ENCODE data around the gene ZNF224.

DNA sequence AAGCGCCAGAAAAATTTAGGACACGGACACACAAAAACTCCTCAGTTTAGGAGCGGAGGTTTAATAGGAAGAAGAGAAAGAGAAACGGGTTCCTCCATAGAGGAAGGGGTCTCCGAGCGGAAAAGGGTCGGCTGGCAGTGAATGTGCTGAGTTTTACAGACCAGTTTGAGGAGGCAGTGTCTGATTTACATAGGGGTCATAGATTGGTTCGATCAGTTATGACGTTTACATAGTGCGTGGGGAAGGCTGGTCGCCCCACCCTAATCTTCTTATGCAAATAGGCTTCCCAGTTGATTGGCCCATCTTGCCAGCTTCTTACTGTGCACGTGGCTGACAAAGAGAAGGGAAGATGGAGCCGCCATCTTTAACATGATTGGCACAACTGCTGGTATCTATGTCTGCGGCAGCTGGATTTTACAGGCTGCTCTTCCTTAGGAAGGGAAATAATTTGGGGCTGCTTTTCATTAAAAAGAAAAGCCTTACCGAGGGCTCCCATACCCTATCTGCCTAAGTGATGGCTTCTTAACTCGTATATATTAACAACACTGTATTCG, 17.8 kb downstream of the ZNF224 start:
- TF ChIP-seq, protein P1, sequence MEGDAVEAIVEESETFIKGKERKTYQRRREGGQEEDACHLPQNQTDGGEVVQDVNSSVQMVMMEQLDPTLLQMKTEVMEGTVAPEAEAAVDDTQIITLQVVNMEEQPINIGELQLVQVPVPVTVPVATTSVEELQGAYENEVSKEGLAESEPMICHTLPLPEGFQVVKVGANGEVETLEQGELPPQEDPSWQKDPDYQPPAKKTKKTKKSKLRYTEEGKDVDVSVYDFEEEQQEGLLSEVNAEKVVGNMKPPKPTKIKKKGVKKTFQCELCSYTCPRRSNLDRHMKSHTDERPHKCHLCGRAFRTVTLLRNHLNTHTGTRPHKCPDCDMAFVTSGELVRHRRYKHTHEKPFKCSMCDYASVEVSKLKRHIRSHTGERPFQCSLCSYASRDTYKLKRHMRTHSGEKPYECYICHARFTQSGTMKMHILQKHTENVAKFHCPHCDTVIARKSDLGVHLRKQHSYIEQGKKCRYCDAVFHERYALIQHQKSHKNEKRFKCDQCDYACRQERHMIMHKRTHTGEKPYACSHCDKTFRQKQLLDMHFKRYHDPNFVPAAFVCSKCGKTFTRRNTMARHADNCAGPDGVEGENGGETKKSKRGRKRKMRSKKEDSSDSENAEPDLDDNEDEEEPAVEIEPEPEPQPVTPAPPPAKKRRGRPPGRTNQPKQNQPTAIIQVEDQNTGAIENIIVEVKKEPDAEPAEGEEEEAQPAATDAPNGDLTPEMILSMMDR (conservative IDR thresholded peaks at IDR 0.05; ENCODE audit: low read depth, low read length), result no peak
- no peak for TF ChIP-seq EZH2phosphoT487 (IDR thresholded peaks at IDR 0.05; ENCODE audit: borderline replicate concordance, low read length)
